H1 (cell line): ENCODE measurements around the gene INF2. TPM values are rescaled to one million over a fixed set of nuclear protein-coding genes. Genes with fewer than 3 reads are reported as not detected.

ENCODE experiments used
- CTCF ChIA-PET: fragments of 300-600 bp; sonication (Branson Sonifier 250); formaldehyde crosslinking; loops from one replicate; lab custom pipeline; 2021; ENCODE audit not compliant: partially characterized antibody; lab: Charles Lee
- POLR2A ChIA-PET: fragments of 300-600 bp; sonication (Branson Sonifier 250); formaldehyde crosslinking; loops from one replicate; lab custom pipeline; 2021; ENCODE audit warnings: inconsistent platforms; ENCODE audit not compliant: partially characterized antibody; lab: Charles Lee
- DNase-seq, 2 experiments: peaks; one replicate each; pipeline versions ENCODE4 v3.0.0 to v3.0.0-alpha.2; 2010 to 2022; ENCODE audit warnings: low spot score in 2 of 2, low read depth in 1 of 2, mixed read lengths in 1 of 2
- FAIRE-seq: peaks from 2 replicates; lab custom pipeline; 2011; peaks lifted over from hg19 to GRCh38; lab: Jason Lieb, UNC
- H2AFZ ChIP-seq: 2 replicates; pipeline ENCODE4 v1.8.1; 2012; ENCODE audit warnings: low read length, inconsistent platforms
- H2AK5ac ChIP-seq: 2 replicates; pipeline ENCODE4 v1.6.1; 2013; ENCODE audit warnings: low read depth, low read length
- H2BK120ac ChIP-seq: replicated peaks from 2 replicates; pipeline ENCODE3; 2013; ENCODE audit warnings: low read depth, low read length, inconsistent platforms
- H2BK12ac ChIP-seq: 2 replicates; pipeline ENCODE4 v1.6.1; 2013; ENCODE audit warnings: low read depth, low read length
- H2BK15ac ChIP-seq: 2 replicates; pipeline ENCODE4 v1.6.1; 2013; ENCODE audit warnings: low read length
- H2BK20ac ChIP-seq: 2 replicates; pipeline ENCODE4 v1.6.1; 2013; ENCODE audit warnings: low read length
- H2BK5ac ChIP-seq: 2 replicates; pipeline ENCODE4 v1.6.1; 2013; ENCODE audit warnings: low read depth, low read length
- H3K14ac ChIP-seq: 2 replicates; pipeline ENCODE4 v1.6.1; 2013; ENCODE audit warnings: inconsistent platforms; ENCODE audit not compliant: insufficient read length
- H3K18ac ChIP-seq: 2 replicates; pipeline ENCODE4 v1.6.1; 2013; ENCODE audit warnings: low read length; ENCODE audit errors: extremely low read depth
- H3K23ac ChIP-seq: 2 replicates; pipeline ENCODE4 v1.6.1; 2013; ENCODE audit warnings: inconsistent platforms; ENCODE audit not compliant: insufficient read length
- H3K23me2 ChIP-seq: 2 replicates; pipeline ENCODE4 v1.6.1; 2013; ENCODE audit warnings: low read depth, low read length
- H3K27ac ChIP-seq: 2 replicates; pipeline ENCODE4 v1.6.1; 2011; ENCODE audit warnings: low read depth, low read length, inconsistent platforms
- H3K27me3 ChIP-seq, 4 experiments: replicated peaks in 1 of 4; 1 replicate in 1 of 4; 2 replicates in 3 of 4; pipeline versions ENCODE4 v1.6.1 to v1.8.1; 2011 to 2013; ENCODE audit warnings: low read length in 3 of 4, mild to moderate bottlenecking in 3 of 4, inconsistent platforms in 2 of 4, mixed read lengths in 2 of 4, moderate library complexity in 1 of 4; ENCODE audit not compliant: control insufficient read depth in 3 of 4, insufficient read depth in 3 of 4; ENCODE audit errors: extremely low read depth in 1 of 4
- H3K36me3 ChIP-seq, 4 experiments: 2 replicates each; pipeline versions ENCODE4 v1.6.1 to v1.8.1; 2011 to 2013; ENCODE audit warnings: mild to moderate bottlenecking in 4 of 4, low read length in 3 of 4, moderate library complexity in 2 of 4, control low read depth in 1 of 4, inconsistent platforms in 1 of 4; ENCODE audit not compliant: insufficient read depth in 4 of 4, control insufficient read depth in 2 of 4
- H3K4ac ChIP-seq: replicated peaks from 2 replicates; pipeline ENCODE3; 2013; ENCODE audit warnings: low read length, low read depth, mixed read lengths, inconsistent platforms; ENCODE audit not compliant: insufficient read length
- H3K4me1 ChIP-seq, 4 experiments: replicated peaks in 1 of 4; 1 replicate in 1 of 4; 2 replicates in 3 of 4; pipeline versions ENCODE4 v1.6.1 to v1.8.1; 2011 to 2013; ENCODE audit warnings: low read length in 3 of 4, inconsistent platforms in 2 of 4, mixed read lengths in 1 of 4; ENCODE audit not compliant: insufficient read depth in 4 of 4, control insufficient read depth in 3 of 4
- H3K4me2 ChIP-seq, 2 experiments: 2 replicates each; pipeline versions ENCODE4 v1.6.1 to v1.8.1; 2011 to 2013; ENCODE audit warnings: low read depth in 2 of 2, low read length in 2 of 2, control low read depth in 1 of 2, inconsistent platforms in 1 of 2, mild to moderate bottlenecking in 1 of 2; ENCODE audit not compliant: insufficient read depth in 1 of 2
- H3K4me3 ChIP-seq, 4 experiments: fragments of 200-600, 300-600 bp in 1 of 4; sonication (generic), shearing (Covaris generic), sonication (Bioruptor Twin) in 1 of 4; 2 replicates each; pipeline versions ENCODE4 v1.5.1 to v1.8.1; 2011 to 2016; ENCODE audit warnings: low read length in 4 of 4, low read depth in 3 of 4, control low read depth in 2 of 4, inconsistent platforms in 2 of 4, mild to moderate bottlenecking in 2 of 4, mixed read lengths in 1 of 4, moderate library complexity in 1 of 4; ENCODE audit not compliant: insufficient read depth in 2 of 4; ENCODE audit errors: extremely low read depth in 1 of 4
- H3K56ac ChIP-seq: replicated peaks from 2 replicates; pipeline ENCODE3; 2013; ENCODE audit warnings: low read depth, mild to moderate bottlenecking, mixed read lengths, low read length, inconsistent platforms; ENCODE audit not compliant: insufficient read length
- H3K79me1 ChIP-seq: 2 replicates; pipeline ENCODE4 v1.6.1; 2013; ENCODE audit warnings: low read depth, low read length, control low read depth
- H3K79me2 ChIP-seq, 2 experiments: 2 replicates each; pipeline versions ENCODE4 v1.6.1 to v1.8.1; 2012 to 2013; ENCODE audit warnings: low read length in 2 of 2, mild to moderate bottlenecking in 2 of 2, inconsistent platforms in 1 of 2; ENCODE audit not compliant: insufficient read depth in 2 of 2, control insufficient read depth in 1 of 2
- H3K9ac ChIP-seq, 4 experiments: replicated peaks in 1 of 4; 1 replicate in 1 of 4; 2 replicates in 3 of 4; pipeline versions ENCODE4 v1.6.1 to v1.8.1; 2011 to 2013; ENCODE audit warnings: low read depth in 3 of 4, low read length in 3 of 4, control low read depth in 2 of 4, mild to moderate bottlenecking in 2 of 4, moderate library complexity in 2 of 4, inconsistent platforms in 1 of 4; ENCODE audit errors: extremely low read depth in 1 of 4
- H3K9me3 ChIP-seq, 2 experiments: 2 replicates each; pipeline versions ENCODE4 v1.6.1 to v1.8.1; 2012 to 2013; ENCODE audit warnings: mild to moderate bottlenecking in 2 of 2, moderate library complexity in 2 of 2, control low read depth in 1 of 2, inconsistent platforms in 1 of 2, low read depth in 1 of 2, low read length in 1 of 2, mixed read lengths in 1 of 2; ENCODE audit not compliant: insufficient read depth in 2 of 2
- H4K20me1 ChIP-seq, 2 experiments: replicated peaks in 1 of 2; 2 replicates each; pipeline versions ENCODE3 to v1.8.1; 2011 to 2013; ENCODE audit warnings: inconsistent platforms in 2 of 2, low read length in 2 of 2, mild to moderate bottlenecking in 1 of 2; ENCODE audit not compliant: insufficient read depth in 2 of 2, control insufficient read depth in 1 of 2
- H4K5ac ChIP-seq: 2 replicates; pipeline ENCODE4 v1.6.1; 2013; ENCODE audit warnings: low read length, low read depth, mixed read lengths, inconsistent platforms; ENCODE audit not compliant: insufficient read length
- H4K8ac ChIP-seq: 2 replicates; pipeline ENCODE4 v1.8.0; 2013; ENCODE audit warnings: mild to moderate bottlenecking, moderate library complexity, low read length, inconsistent platforms; ENCODE audit not compliant: insufficient read depth; ENCODE audit errors: extremely low read depth
- H4K91ac ChIP-seq: replicated peaks from 2 replicates; pipeline ENCODE3; 2013; ENCODE audit warnings: low read length, mixed read lengths, inconsistent platforms; ENCODE audit not compliant: insufficient read length
- CREB1 ChIP-seq: IDR thresholded peaks from 2 replicates; pipeline ENCODE4 v1.6.1; 2012; ENCODE audit warnings: inconsistent platforms
- EGR1 ChIP-seq: IDR thresholded peaks from 2 replicates; pipeline ENCODE4 v1.6.1; 2011; ENCODE audit warnings: low read depth, low read length, borderline replicate concordance
- EP300 ChIP-seq, 2 experiments: IDR thresholded peaks; 1 replicate in 1 of 2; 2 replicates in 1 of 2; pipeline ENCODE4 v1.6.1; 2011 to 2012; ENCODE audit warnings: low read depth in 2 of 2, low read length in 2 of 2, mild to moderate bottlenecking in 2 of 2, borderline replicate concordance in 1 of 2, inconsistent platforms in 1 of 2, moderate library complexity in 1 of 2
- FOSL1 ChIP-seq: IDR thresholded peaks from 2 replicates; pipeline ENCODE4 v1.6.1; 2011; ENCODE audit warnings: mild to moderate bottlenecking, low read depth, low read length, moderate library complexity; ENCODE audit not compliant: insufficient read depth
- NANOG ChIP-seq: IDR thresholded peaks from 2 replicates; pipeline ENCODE4 v1.6.1; 2011; ENCODE audit warnings: low read length, low read depth, mild to moderate bottlenecking, inconsistent platforms; ENCODE audit not compliant: insufficient read depth, poor library complexity, severe bottlenecking
- RAD21 ChIP-seq, 2 experiments: IDR thresholded peaks in 1 of 2; conservative IDR thresholded peaks in 1 of 2; 2 replicates each; pipeline ENCODE4 v1.6.1; 2011; ENCODE audit warnings: low read depth in 2 of 2, low read length in 2 of 2, improper control_type of control experiment in 1 of 2, inconsistent platforms in 1 of 2, mild to moderate bottlenecking in 1 of 2, moderate library complexity in 1 of 2
- SIN3A ChIP-seq, 2 experiments: IDR thresholded peaks in 1 of 2; conservative IDR thresholded peaks in 1 of 2; 2 replicates each; pipeline ENCODE4 v1.6.1; 2011 to 2012; ENCODE audit warnings: low read length in 2 of 2, improper control_type of control experiment in 1 of 2, low read depth in 1 of 2, mild to moderate bottlenecking in 1 of 2
- SP1 ChIP-seq: IDR thresholded peaks from 2 replicates; pipeline ENCODE4 v1.6.1; 2011; ENCODE audit warnings: low read depth, low read length
- WGBS, 2 experiments: shearing (Covaris generic) in 1 of 2; methylation state at CpG; one replicate each; pipeline versions ENCODE4 v1.1.6 to v1.1.7; 2013 to 2015; ENCODE audit warnings: low lambda C conversion rate in 2 of 2, mixed read lengths in 2 of 2, inconsistent platforms in 1 of 2, low coverage in 1 of 2, missing lambda C conversion rate in 1 of 2; ENCODE audit not compliant: insufficient replicate concordance in 2 of 2, insufficient coverage in 1 of 2, insufficient read length in 1 of 2; ENCODE audit errors: extremely low coverage in 1 of 2, missing lambda C conversion rate in 1 of 2; 5-methylcytosine and 5-hydroxymethylcytosine counted together
- polyA plus RNA-seq, 7 experiments: library from polyadenylated mRNA; depleted of rRNA in 3 of 7; stranded (reverse) in 5 of 7; unstranded in 2 of 7; fragments of >200 nt in 5 of 7; fragments of 200-250 nt in 2 of 7; gene quantifications; 1 replicate in 5 of 7; 2 replicates in 1 of 7; 4 replicates in 1 of 7; pipeline versions ENCODE4 v1.2.1 to v1.2.3, GENCODE V29; 2011 to 2013; ENCODE audit warnings: missing spikeins in 2 of 7, mixed read lengths in 2 of 7
- total RNA-seq: library from RNA; stranded (reverse); fragmentation: NEBNext Ultra II Directional; extraction: Animal tissue kit (Norgen Biotek cat#: 25700); gene quantifications from 2 replicates; pipeline ENCODE4 v1.2.1, GENCODE V29; 2021

Gene INF2
- total and polyA plus RNA-seq, 2 of the 8 experiments (the other 6 are each of a cell fraction or from before 2014, with no cell fraction given), result 29.1 to 59.5 TPM

DNA sequence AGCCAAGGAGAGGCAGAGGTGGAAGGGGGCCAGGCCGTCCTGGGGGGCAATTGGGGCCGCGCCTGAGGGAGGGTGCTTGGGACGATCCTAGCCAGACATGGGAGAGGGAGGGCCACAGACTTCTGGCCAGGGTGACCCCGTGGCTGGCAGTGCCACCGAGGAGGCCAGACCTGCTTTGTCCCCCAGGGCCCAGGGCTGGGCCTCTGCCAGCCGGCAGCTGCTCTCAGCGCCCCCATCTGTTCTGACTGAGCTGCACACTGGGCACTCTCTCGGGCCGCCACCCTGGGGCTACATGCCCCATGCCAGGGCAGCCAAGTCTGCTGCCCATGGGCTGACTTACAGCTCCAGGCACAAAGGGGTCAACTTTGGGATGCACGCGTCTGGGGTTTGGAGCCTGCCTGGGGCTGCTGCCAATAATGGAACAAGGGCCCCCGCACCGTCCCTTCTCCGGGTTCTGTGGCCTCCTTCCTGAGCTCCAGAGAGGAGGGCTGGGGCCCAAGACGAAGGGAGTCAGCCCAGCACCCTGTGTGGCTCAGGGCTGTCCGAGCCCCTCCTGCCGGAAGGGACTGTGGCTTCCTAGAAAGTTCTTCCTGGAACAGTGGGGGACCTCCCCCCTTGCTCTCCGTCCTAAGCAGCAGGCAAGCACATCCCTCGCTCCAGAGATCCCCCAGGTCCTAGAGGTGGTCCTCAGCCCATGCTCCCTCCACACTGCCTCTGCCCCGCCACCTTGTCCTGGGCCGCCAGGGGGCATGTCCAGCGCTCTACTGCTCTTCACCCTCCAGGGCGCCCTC lies 35.8 kb downstream of the INF2 start:
- H3K14ac ChIP-seq, result no peak overlapping the region
- no peaks in the 10 kb centered on the region for H3K79me2 ChIP-seq
- no peak overlapping the region for H4K8ac ChIP-seq
- no peak overlapping the region for H2AFZ ChIP-seq
- H4K91ac ChIP-seq, result peak overlapping the region; percentile 85
- H3K4me2 ChIP-seq, result peak overlapping the region; percentile 62 to 74
- 46% methylated on average over 23 of the region's 24 CpGs; no CpG with 5 or more reads in 1 of the 2 experiments for WGBS, 2 experiments
- peaks cover 0 to 18% (median 10%) of the 10 kb centered on the region in 4 experiments; a peak in 6 of 7 replicates for H3K4me1 ChIP-seq
- peak overlapping the region; percentile 48; the same call in 1 of the 2 replicates for H3K18ac ChIP-seq
- FAIRE-seq (no peak), DNase-seq (peak in 1 of 2 experiments; percentile 70)
- no peak overlapping the region for H2BK20ac ChIP-seq
- H3K56ac ChIP-seq, result no peak overlapping the region
- no peaks in the 10 kb centered on the region for H3K79me1 ChIP-seq
- H2BK120ac ChIP-seq, result no peak overlapping the region
- no peak overlapping the region for H3K9ac ChIP-seq
- no peak overlapping the region for H3K23ac ChIP-seq
- no peaks in the 10 kb centered on the region for H3K36me3 ChIP-seq
- H3K9me3 ChIP-seq, result no peaks in the 10 kb centered on the region
- no peak overlapping the region for H4K5ac ChIP-seq
- no peak overlapping the region for H2BK5ac ChIP-seq
- H2BK12ac ChIP-seq, result peak overlapping the region; percentile 27; the same call in 1 of the 2 replicates
- peak overlapping the region; percentile 61; the same call in 1 of the 2 replicates for H2BK15ac ChIP-seq
- peaks cover 0 to 3% (median 0%) of the 10 kb centered on the region in 4 experiments; a peak in 1 of 7 replicates for H3K27me3 ChIP-seq
- peaks cover 9% of the 10 kb centered on the region; the same call in 1 of the 2 replicates for H3K23me2 ChIP-seq
- no peak overlapping the region for H3K27ac ChIP-seq
- H2AK5ac ChIP-seq, result no peak overlapping the region
- H4K20me1 ChIP-seq, result peaks cover 0 to 2% of the 10 kb centered on the region in 2 experiments
- H3K4me3 ChIP-seq, result peak overlapping the region in 3 of 4 experiments; percentile 55 to 88 (median 60); a peak in 4 of 8 replicates
- no peak overlapping the region for H3K4ac ChIP-seq
- POLR2A ChIA-PET, result interaction anchor here (0.9 to 1.7 kb wide), 6 partner anchors 12 to 47 kb away, joined by 3 to 6 read pairs (median 3); no protein-coding TSS in a partner anchor
- CTCF ChIA-PET, result interaction anchor here (0.6 to 2.6 kb wide), 29 partner anchors 9 to 145 kb away, joined by 3 to 18 read pairs (median 4); no protein-coding TSS in a partner anchor
- peak in 1 of 2 experiments; percentile 59; a peak in 2 of 4 replicates for TF ChIP-seq SIN3A (conservative IDR thresholded peaks at IDR 0.05 in 1 of 2, IDR thresholded peaks at IDR 0.05 in 1 of 2; ENCODE audit: low read depth in 1 of 2, low read length in 2 of 2)
- TF ChIP-seq NANOG, result no peak
- 0 out of 2 replicates have a peak, but pooled peaks have one; percentile 28 for TF ChIP-seq CREB1
- TF ChIP-seq EP300 (IDR thresholded peaks at IDR 0.05; ENCODE audit: borderline replicate concordance in 1 of 2, low read depth in 2 of 2, low read length in 2 of 2), result no peak
- 0 out of 2 replicates have a peak, but pooled peaks have one; percentile 23 for TF ChIP-seq SP1
- TF ChIP-seq EGR1, result 0 out of 2 replicates have a peak, but pooled peaks have one; percentile 17
- peak; percentile 10 to 18; a peak in 1 of 4 replicates for TF ChIP-seq RAD21 (IDR thresholded peaks at IDR 0.05 in 1 of 2, conservative IDR thresholded peaks at IDR 0.05 in 1 of 2; ENCODE audit: low read depth in 2 of 2, low read length in 2 of 2)
- TF ChIP-seq FOSL1, result peak; percentile 89
